ENCODE results near the gene RETREG2. TPM values are rescaled to one million over a fixed set of nuclear protein-coding genes. Genes with fewer than 3 reads are reported as not detected.

Gene RETREG2
- total and polyA plus RNA-seq, 2 of the 8 experiments (the other 6 are each of a cell fraction or from before 2014, with no cell fraction given) = 51.3 to 67.4 TPM

DNA sequence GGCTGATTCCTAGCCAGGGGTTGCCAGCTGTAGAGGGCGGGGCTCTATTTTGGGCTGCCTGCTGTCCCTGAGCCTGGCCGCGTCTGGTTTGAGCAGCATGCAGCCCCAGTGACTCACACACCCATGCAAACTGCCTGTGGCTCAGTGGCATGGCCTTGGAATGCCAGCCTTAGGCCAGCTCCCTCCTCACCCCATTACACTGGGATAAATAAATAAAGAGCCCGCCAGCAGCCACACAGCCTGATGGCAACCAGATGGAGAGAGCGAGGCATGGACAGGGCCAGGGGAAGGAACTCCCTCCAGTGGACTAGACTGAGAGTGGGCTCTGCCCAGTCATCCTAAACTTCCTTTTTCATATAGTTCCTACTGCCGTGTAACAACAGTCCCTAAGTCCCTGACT lies 35.7 kb upstream of the RETREG2 start:
- Histone ChIP-seq H3K4me3 (ENCODE audit: extremely low read depth in 1 of 4, insufficient read depth in 2 of 4, low read depth in 3 of 4, low read length in 4 of 4) (no peak overlapping the region), H2BK120ac (replicated peaks; ENCODE audit: low read depth, low read length) (no peak overlapping the region), H2BK15ac (ENCODE audit: low read length) (no peak overlapping the region), H4K5ac (ENCODE audit: insufficient read length, low read depth, low read length) (no peak overlapping the region), H4K20me1 (replicated peaks in 1 of 2; ENCODE audit: control insufficient read depth in 1 of 2, insufficient read depth in 2 of 2, low read length in 2 of 2) (peaks cover 1 to 3% of the 10 kb centered on the region in 2 experiments), H3K79me1 (ENCODE audit: low read depth, low read length) (no peaks in the 10 kb centered on the region), H3K18ac (ENCODE audit: extremely low read depth, low read length) (no peak overlapping the region), H3K56ac (replicated peaks; ENCODE audit: insufficient read length, low read depth, low read length) (no peak overlapping the region), H3K27ac (ENCODE audit: low read depth, low read length) (no peak overlapping the region), H2BK5ac (ENCODE audit: low read depth, low read length) (no peak overlapping the region), H3K9me3 (ENCODE audit: insufficient read depth in 2 of 2, low read depth in 1 of 2, low read length in 1 of 2) (no peaks in the 10 kb centered on the region), H4K8ac (ENCODE audit: extremely low read depth, insufficient read depth, low read length) (no peak overlapping the region), H3K23ac (ENCODE audit: insufficient read length) (no peak overlapping the region), H2BK12ac (ENCODE audit: low read depth, low read length) (no peak overlapping the region), H4K91ac (replicated peaks; ENCODE audit: insufficient read length, low read length) (no peak overlapping the region), H3K9ac (replicated peaks in 1 of 4; ENCODE audit: extremely low read depth in 1 of 4, low read depth in 3 of 4, low read length in 3 of 4) (no peak overlapping the region), H3K4ac (replicated peaks; ENCODE audit: insufficient read length, low read depth, low read length) (no peak overlapping the region), H3K79me2 (ENCODE audit: control insufficient read depth in 1 of 2, insufficient read depth in 2 of 2, low read length in 2 of 2) (no peaks in the 10 kb centered on the region), H2BK20ac (ENCODE audit: low read length) (no peak overlapping the region), H3K27me3 (replicated peaks in 1 of 4; ENCODE audit: control insufficient read depth in 3 of 4, extremely low read depth in 1 of 4, insufficient read depth in 3 of 4, low read length in 3 of 4) (no peaks in the 10 kb centered on the region), H3K36me3 (ENCODE audit: control insufficient read depth in 2 of 4, insufficient read depth in 4 of 4, low read length in 3 of 4) (peaks cover 0 to 11% (median under 1%) of the 10 kb centered on the region in 4 experiments; a peak in 4 of 8 replicates), H3K4me2 (ENCODE audit: insufficient read depth in 1 of 2, low read depth in 2 of 2, low read length in 2 of 2) (no peak overlapping the region), H2AK5ac (ENCODE audit: low read depth, low read length) (no peak overlapping the region), H3K4me1 (replicated peaks in 1 of 4; ENCODE audit: control insufficient read depth in 3 of 4, insufficient read depth in 4 of 4, low read length in 3 of 4) (no peaks in the 10 kb centered on the region), H3K14ac (ENCODE audit: insufficient read length) (no peak overlapping the region), H3K23me2 (ENCODE audit: low read depth, low read length) (no peaks in the 10 kb centered on the region), H2AFZ (ENCODE audit: low read length) (no peak overlapping the region)
- ChIA-PET POLR2A (ENCODE audit: partially characterized antibody) (interaction anchor here (1.0 kb wide), 1 partner anchor 34 kb away, joined by 4 read pairs; the partner anchor contains the start of gene CNPPD1), CTCF (ENCODE audit: partially characterized antibody) (interaction anchor here (1.0 to 1.9 kb wide), 12 partner anchors 11 to 152 kb away, joined by 3 to 12 read pairs (median 6); no protein-coding TSS in a partner anchor)
- no peak for DNase-seq (ENCODE audit: low read depth in 1 of 2, low spot score in 2 of 2)
- WGBS, 2 experiments (ENCODE audit: extremely low coverage in 1 of 2, insufficient coverage in 1 of 2, insufficient read length in 1 of 2, insufficient replicate concordance in 2 of 2, low coverage in 1 of 2, low lambda C conversion rate in 2 of 2, missing lambda C conversion rate in 1 of 2) = 80% methylated on average over 6 of the region's 6 CpGs; no CpG with 5 or more reads in 1 of the 2 experiments
- no peak for FAIRE-seq

All from H1 (cell line).